ENCODE data around the gene BMPR1B. TPM values are rescaled to one million over a fixed set of nuclear protein-coding genes. Genes with fewer than 3 reads are reported as not detected.
"Not testable (repeated sequence)": the region's sequence is repeated elsewhere in the genome, so short reads cannot be mapped to it uniquely, and the experiment has no call there.

The BMPR1B gene
- total RNA-seq, 2 donors from 2014 or later, result 0.10 to 0.24 TPM

- no peaks in the 10 kb centered on the region for H3K4me1 ChIP-seq
- H3K27ac ChIP-seq, result no peak overlapping the region
- TF ChIP-seq, protein P1, sequence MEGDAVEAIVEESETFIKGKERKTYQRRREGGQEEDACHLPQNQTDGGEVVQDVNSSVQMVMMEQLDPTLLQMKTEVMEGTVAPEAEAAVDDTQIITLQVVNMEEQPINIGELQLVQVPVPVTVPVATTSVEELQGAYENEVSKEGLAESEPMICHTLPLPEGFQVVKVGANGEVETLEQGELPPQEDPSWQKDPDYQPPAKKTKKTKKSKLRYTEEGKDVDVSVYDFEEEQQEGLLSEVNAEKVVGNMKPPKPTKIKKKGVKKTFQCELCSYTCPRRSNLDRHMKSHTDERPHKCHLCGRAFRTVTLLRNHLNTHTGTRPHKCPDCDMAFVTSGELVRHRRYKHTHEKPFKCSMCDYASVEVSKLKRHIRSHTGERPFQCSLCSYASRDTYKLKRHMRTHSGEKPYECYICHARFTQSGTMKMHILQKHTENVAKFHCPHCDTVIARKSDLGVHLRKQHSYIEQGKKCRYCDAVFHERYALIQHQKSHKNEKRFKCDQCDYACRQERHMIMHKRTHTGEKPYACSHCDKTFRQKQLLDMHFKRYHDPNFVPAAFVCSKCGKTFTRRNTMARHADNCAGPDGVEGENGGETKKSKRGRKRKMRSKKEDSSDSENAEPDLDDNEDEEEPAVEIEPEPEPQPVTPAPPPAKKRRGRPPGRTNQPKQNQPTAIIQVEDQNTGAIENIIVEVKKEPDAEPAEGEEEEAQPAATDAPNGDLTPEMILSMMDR (IDR thresholded peaks at IDR 0.05), result no peak
- no peak for DNase-seq
- intact Hi-C loops (cut with DNase I), result no loop called here
- no peaks in the 10 kb centered on the region for H3K36me3 ChIP-seq
- H3K9ac ChIP-seq (ENCODE audit: low read depth in 2 of 2, low read length in 2 of 2), result no peak overlapping the region
- no peaks in the 10 kb centered on the region for H3K9me3 ChIP-seq
- no peak overlapping the region for H3K4me3 ChIP-seq
- H3K27me3 ChIP-seq, result no peaks in the 10 kb centered on the region
Measured at GRCh38 chr4:94833394-94833793, 75.6 kb downstream of the BMPR1B start.

DNA sequence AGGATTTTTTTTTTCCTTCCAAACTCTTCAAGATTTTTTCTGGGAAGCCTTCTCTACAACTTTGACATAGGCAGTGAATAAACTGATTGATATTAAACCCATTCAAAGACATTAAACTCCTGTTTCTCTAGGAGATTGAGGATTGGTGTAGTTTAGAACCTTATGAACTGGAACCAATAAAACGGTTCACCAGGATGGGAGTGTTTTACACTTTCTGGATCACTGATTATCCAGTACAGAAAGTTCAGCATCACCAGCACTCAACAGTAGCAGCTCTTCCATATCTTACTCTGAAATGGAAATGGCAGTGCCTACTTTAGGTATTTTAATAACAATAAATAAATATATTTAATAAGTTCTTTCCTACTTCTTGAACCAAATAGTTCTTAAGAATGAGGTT, 76.7 kb downstream of the BMPR1B start:
- Histone ChIP-seq H3K9ac (ENCODE audit: low read depth in 2 of 2, low read length in 2 of 2) (no peak overlapping the region), H3K36me3 (no peaks in the 10 kb centered on the region), H3K27ac (no peak overlapping the region), H3K4me1 (no peaks in the 10 kb centered on the region), H3K9me3 (no peaks in the 10 kb centered on the region), H3K27me3 (no peaks in the 10 kb centered on the region), H3K4me3 (no peak overlapping the region)
- TF ChIP-seq, protein P1 (IDR thresholded peaks at IDR 0.05), result no peak
- intact Hi-C loops (cut with DNase I), result no loop called here
- DNase-seq, result no peak

DNA sequence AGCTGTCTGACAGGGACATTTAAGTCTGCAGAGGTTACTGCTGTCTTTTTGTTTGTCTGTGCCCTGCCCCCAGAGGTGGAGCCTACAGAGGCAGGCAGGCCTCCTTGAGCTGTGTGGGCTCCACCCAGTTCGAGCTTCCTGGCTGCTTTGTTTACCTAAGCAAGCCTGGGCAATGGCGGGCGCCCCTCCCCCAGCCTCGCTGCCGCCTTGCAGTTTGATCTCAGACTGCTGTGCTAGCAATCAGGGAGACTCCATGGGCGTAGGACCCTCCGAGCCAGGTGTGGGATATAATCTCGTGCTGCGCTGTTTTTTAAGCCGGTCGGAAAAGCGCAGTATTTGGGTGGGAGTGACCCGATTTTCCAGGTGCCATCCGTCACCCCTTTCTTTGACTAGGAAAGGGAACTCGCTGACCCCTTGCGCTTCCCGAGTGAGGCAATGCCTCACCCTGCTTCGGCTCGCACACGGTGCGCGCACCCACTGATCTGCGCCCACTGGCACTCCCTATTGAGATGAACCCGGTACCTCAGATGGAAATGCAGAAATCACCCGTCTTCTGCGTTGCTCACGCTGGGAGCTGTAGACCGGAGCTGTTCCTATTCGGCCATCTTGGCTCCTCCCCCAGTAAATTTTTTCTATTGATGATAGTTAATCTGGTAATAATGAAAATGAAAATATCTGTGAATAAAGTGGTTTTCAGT, 83.6 kb downstream of the BMPR1B start:
- intact Hi-C loops (cut with DNase I); H3K27me3 ChIP-seq; H3K4me1 ChIP-seq; H3K9me3 ChIP-seq; H3K9ac ChIP-seq (ENCODE audit: low read depth in 2 of 2, low read length in 2 of 2); H3K4me3 ChIP-seq; H3K27ac ChIP-seq; H3K36me3 ChIP-seq: not testable (repeated sequence)
- DNase-seq, result peak; percentile 34

- Histone ChIP-seq H3K27ac (no peak overlapping the region), H3K4me1 (no peaks in the 10 kb centered on the region), H3K36me3 (no peaks in the 10 kb centered on the region), H3K9me3 (no peaks in the 10 kb centered on the region), H3K9ac (ENCODE audit: low read depth in 2 of 2, low read length in 2 of 2) (no peak overlapping the region), H3K27me3 (no peaks in the 10 kb centered on the region), H3K4me3 (no peak overlapping the region)
- TF ChIP-seq, protein P1 (IDR thresholded peaks at IDR 0.05), result no peak
- intact Hi-C loops (cut with DNase I), result no loop called here
- DNase-seq, result no peak
Measured at GRCh38 chr4:94841864-94842221, 84.1 kb downstream of the BMPR1B start.

GRCh38 chr4:94843216-94843615, 85.5 kb downstream of the BMPR1B start:
- DNase-seq, result no peak
- intact Hi-C loops (cut with DNase I), result no loop called here
- Histone ChIP-seq H3K4me3 (no peak overlapping the region), H3K27ac (no peak overlapping the region), H3K9me3 (no peaks in the 10 kb centered on the region), H3K4me1 (no peaks in the 10 kb centered on the region), H3K9ac (ENCODE audit: low read depth in 2 of 2, low read length in 2 of 2) (no peak overlapping the region), H3K36me3 (no peaks in the 10 kb centered on the region), H3K27me3 (no peaks in the 10 kb centered on the region)
- TF ChIP-seq, protein P1 (IDR thresholded peaks at IDR 0.05), result no peak

DNA sequence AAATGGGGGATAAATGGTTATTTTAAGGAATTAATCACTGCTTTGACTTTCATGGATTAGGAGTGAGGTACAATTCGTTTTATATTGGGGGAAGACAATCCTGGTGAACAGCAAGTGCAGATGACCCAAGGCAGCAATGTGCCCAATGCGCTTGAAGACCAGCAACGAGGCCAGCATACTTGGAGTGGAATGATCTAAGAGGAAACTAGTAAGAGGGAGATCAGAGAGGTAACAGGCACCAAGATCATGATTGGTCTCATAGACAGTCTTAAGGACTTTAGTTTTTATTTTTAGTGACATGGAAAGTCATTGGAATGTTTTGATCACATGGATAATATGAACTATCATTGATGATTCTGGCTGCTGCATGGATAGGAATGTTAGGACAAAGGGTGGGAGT, 90.6 kb downstream of the BMPR1B start:
- no peak overlapping the region for H3K4me3 ChIP-seq
- intact Hi-C loops (cut with DNase I), result no loop called here
- no peak overlapping the region for H3K9ac ChIP-seq (ENCODE audit: low read depth in 2 of 2, low read length in 2 of 2)
- TF ChIP-seq, protein P1 (IDR thresholded peaks at IDR 0.05), result no peak
- H3K9me3 ChIP-seq, result no peaks in the 10 kb centered on the region
- no peak overlapping the region for H3K27ac ChIP-seq
- H3K36me3 ChIP-seq, result no peaks in the 10 kb centered on the region
- no peaks in the 10 kb centered on the region for H3K4me1 ChIP-seq
- H3K27me3 ChIP-seq, result no peaks in the 10 kb centered on the region
- no peak for DNase-seq
